Transverse colon (tissue), 4 donors: Measurements from ENCODE around the gene EHBP1L1. TPM values are rescaled to one million over a fixed set of nuclear protein-coding genes. Genes with fewer than 3 reads are reported as not detected.

ENCODE experiments used
- DNase-seq: peaks from one replicate; pipeline ENCODE4 v3.0.0-alpha.2; 2019
- H3K27ac ChIP-seq, 4 donors: fragments of 200-600 bp; sonication (generic); 2 replicates each; pipeline ENCODE4 v1.5.1; 2016 to 2018; ENCODE audit warnings: inconsistent platforms in 4 of 4
- H3K27me3 ChIP-seq: fragments of 200-600 bp; sonication (generic); 2 replicates; pipeline ENCODE4 v1.5.1; 2017; ENCODE audit warnings: inconsistent platforms
- H3K36me3 ChIP-seq, 4 donors: fragments of 200-600 bp; sonication (generic); 2 replicates each; pipeline ENCODE4 v1.5.1; 2017 to 2019; ENCODE audit warnings: inconsistent platforms in 4 of 4
- H3K4me1 ChIP-seq, 4 donors: fragments of 200-600 bp; sonication (generic); 2 replicates each; pipeline ENCODE4 v1.5.1; 2017 to 2020; ENCODE audit warnings: inconsistent platforms in 4 of 4
- H3K4me3 ChIP-seq, 4 donors: fragments of 200-600 bp; sonication (generic); 1 replicate in 1 of 4; 2 replicates in 3 of 4; pipeline versions ENCODE4 v1.5.1 to v1.6.1; 2017 to 2019; ENCODE audit warnings: inconsistent platforms in 4 of 4
- H3K9me3 ChIP-seq, 2 donors: fragments of 200-600 bp; sonication (generic); 2 replicates each; pipeline ENCODE4 v1.5.1; 2017 to 2019; ENCODE audit warnings: inconsistent platforms in 2 of 2
- EP300 ChIP-seq: sonication (generic); formaldehyde crosslinking; IDR thresholded peaks from one replicate; pipeline ENCODE4 v1.6.1; 2017; ENCODE audit warnings: antibody characterized with exemption, low read depth
- POLR2A ChIP-seq: fragments of 450-650 bp; IDR thresholded peaks from one replicate; pipeline ENCODE4 v1.6.1; 2016; ENCODE audit warnings: antibody characterized with exemption, mild to moderate bottlenecking, moderate library complexity
- POLR2AphosphoS5 ChIP-seq, 3 donors: sonication (generic); formaldehyde crosslinking; IDR thresholded peaks; one replicate each; pipeline ENCODE4 v1.6.1; 2016; ENCODE audit warnings: antibody characterized with exemption in 3 of 3
- WGBS, 2 donors: methylation state at CpG; one replicate each; pipeline ENCODE4 v1.1.5; 2018; ENCODE audit warnings: low coverage in 1 of 2; 5-methylcytosine and 5-hydroxymethylcytosine counted together
- in situ Hi-C, 4 donors: fragments of 200-750 bp; cut with MboI; loops; one replicate each; pipeline versions ENCODE4 v1.15.0 to v1.15.1; 2017; ENCODE audit warnings: low sequenced_read_pairs in 3 of 4, low pct_ligation_motif_present in 1 of 4, low pct_unique_long_range_greater_than_20kb in 1 of 4
- intact Hi-C: fragments of 100-400 bp; cut with DNase I; formaldehyde crosslinking; loops from one replicate; pipeline ENCODE4 v1.15.1; 2023; ENCODE audit warnings: low total_unique reads
- small RNA-seq, 4 donors: library from RNA; depleted of rRNA; stranded (forward); fragments of <200 nt; gene quantifications; one replicate each; pipeline ENCODE3, GENCODE V24; 2016
- total RNA-seq, 4 donors: library from RNA; depleted of rRNA; stranded (reverse); fragments of >200 nt; gene quantifications; one replicate each; pipeline ENCODE4 v1.1.0, GENCODE V29; 2016
- TF ChIP-seq, protein P1 (sequence below), 5 experiments: fragments of 200-600 bp in 3 of 5; fragments of 450-650 bp in 2 of 5; sonication (generic) in 3 of 5; IDR thresholded peaks; 1 replicate in 2 of 5; 2 replicates in 3 of 5; pipeline ENCODE4 v1.5.1; 2016 to 2017; ENCODE audit warnings: antibody characterized with exemption in 5 of 5, inconsistent platforms in 3 of 5, mild to moderate bottlenecking in 2 of 5, moderate library complexity in 1 of 5

Gene EHBP1L1
- total RNA-seq, 4 donors from 2014 or later = 90.2 to 215 (median 106) TPM

DNA sequence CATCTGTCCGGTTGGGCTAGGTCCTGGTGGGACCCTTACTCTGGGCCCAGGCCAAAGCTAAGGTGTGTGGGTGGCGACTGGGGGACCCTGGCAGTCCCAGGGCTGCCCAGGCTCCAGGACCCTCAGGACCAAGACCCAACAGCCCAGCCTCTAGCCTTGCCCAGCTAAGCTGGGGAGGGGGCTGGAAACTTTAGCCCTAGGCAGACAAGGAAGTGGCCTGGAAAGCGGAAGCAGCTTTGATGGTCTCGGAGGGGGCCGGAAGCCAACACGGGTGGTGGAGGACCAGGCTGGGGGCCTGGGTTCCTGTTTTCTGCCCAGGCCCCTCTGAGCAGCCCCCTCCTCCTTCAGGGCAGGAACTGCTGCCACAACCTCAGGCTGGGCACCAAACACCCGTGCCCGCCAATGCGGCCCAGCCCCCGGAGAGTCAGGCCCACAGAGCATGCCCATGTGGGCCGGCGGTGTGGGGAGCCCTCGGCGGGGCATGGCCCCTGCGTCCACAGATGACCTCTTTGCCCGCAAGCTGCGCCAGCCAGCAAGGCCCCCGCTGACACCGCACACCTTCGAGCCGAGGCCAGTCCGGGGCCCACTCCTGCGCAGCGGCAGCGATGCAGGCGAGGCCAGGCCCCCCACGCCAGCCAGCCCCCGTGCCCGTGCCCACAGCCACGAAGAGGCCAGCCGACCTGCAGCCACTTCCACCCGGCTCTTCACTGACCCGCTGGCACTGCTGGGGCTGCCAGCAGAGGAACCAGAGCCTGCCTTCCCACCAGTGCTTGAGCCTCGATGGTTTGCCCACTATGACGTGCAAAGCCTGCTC lies 64.8 kb downstream of the EHBP1L1 start:
- H3K9me3 ChIP-seq = no peaks in the 10 kb centered on the region
- WGBS, 2 donors = 54% methylated on average over 24 of the region's 35 CpGs; no CpG with 5 or more reads in 1 of the 2 donors
- TF ChIP-seq POLR2A (no peak), POLR2AphosphoS5 (IDR thresholded peaks at IDR 0.05) (no peak), EP300 (no peak)
- TF ChIP-seq, protein P1, sequence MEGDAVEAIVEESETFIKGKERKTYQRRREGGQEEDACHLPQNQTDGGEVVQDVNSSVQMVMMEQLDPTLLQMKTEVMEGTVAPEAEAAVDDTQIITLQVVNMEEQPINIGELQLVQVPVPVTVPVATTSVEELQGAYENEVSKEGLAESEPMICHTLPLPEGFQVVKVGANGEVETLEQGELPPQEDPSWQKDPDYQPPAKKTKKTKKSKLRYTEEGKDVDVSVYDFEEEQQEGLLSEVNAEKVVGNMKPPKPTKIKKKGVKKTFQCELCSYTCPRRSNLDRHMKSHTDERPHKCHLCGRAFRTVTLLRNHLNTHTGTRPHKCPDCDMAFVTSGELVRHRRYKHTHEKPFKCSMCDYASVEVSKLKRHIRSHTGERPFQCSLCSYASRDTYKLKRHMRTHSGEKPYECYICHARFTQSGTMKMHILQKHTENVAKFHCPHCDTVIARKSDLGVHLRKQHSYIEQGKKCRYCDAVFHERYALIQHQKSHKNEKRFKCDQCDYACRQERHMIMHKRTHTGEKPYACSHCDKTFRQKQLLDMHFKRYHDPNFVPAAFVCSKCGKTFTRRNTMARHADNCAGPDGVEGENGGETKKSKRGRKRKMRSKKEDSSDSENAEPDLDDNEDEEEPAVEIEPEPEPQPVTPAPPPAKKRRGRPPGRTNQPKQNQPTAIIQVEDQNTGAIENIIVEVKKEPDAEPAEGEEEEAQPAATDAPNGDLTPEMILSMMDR (IDR thresholded peaks at IDR 0.05) = no peak
- no peaks in the 10 kb centered on the region for H3K27me3 ChIP-seq
- in situ Hi-C loops (no loop called here), intact Hi-C loops (no loop called here)
- H3K36me3 ChIP-seq = peaks cover 0 to 9% (median 4%) of the 10 kb centered on the region in 4 donors
- H3K4me1 ChIP-seq = peaks cover 9 to 38% (median 32%) of the 10 kb centered on the region in 4 donors
- H3K4me3 ChIP-seq = peak overlapping the region in 2 of 4 donors; percentile 16 to 35
- peak; percentile 62 for DNase-seq
- peak overlapping the region; percentile 84 to 92 (median 88) for H3K27ac ChIP-seq

DNA sequence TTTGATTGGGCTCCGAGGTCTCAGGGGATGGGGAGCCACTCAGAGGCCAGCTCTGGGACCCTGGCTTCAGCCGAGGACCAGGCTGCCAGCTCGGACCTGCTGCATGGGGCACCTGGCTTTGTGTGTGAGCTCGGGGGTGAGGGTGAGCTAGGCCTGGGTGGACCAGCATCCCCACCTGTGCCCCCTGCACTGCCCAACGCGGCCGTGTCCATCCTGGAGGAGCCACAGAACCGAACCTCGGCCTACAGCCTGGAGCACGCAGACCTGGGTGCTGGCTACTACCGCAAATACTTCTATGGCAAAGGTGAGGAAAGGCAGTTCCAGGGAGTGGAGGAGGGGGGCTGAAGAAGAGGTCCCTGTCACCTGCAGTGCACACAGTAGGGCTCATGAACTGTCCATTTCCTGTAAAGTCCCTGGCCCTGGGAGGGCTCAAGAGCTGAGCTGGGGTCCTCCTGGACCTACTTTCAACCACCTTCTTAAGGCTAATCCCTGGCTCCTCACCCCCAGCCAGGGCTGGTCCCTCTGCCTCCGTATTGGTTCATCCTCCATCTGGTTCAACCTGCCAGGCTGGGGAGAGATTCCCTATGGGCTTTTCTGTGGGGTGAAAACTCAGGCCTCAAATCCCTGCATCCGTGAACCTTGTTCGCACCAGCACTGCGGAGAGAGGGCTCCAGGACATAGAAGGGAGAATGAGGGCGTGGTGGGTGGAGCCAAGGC lies 65.6 kb downstream of the EHBP1L1 start:
- 68% methylated on average over 16 of the region's 16 CpGs; no CpG with 5 or more reads in 1 of the 2 donors for WGBS, 2 donors
- H3K27me3 ChIP-seq = no peaks in the 10 kb centered on the region
- H3K27ac ChIP-seq = peak overlapping the region; percentile 84 to 92 (median 88)
- intact Hi-C loops (no loop called here), in situ Hi-C loops (no loop called here)
- TF ChIP-seq POLR2AphosphoS5 (IDR thresholded peaks at IDR 0.05) = no peak
- no peak for TF ChIP-seq EP300
- TF ChIP-seq POLR2A = no peak
- TF ChIP-seq, protein P1 (IDR thresholded peaks at IDR 0.05) = no peak
- peak overlapping the region in 2 of 4 donors; percentile 16 to 35 for H3K4me3 ChIP-seq
- H3K9me3 ChIP-seq = no peaks in the 10 kb centered on the region
- no peak for DNase-seq
- peaks cover 9 to 38% (median 32%) of the 10 kb centered on the region in 4 donors for H3K4me1 ChIP-seq
- H3K36me3 ChIP-seq = peaks cover 0 to 1% (median under 1%) of the 10 kb centered on the region in 4 donors

Small RNA genes within 50 kb of the gene (small RNA-seq; reads per million reads assigned to genes)
- gene AP001362.1 (0 reads per million in 4 donors), gene MIR4690 (0 to 0.42 (median 0) reads per million in 4 donors)

Other genes starting within 250 kb of the EHBP1L1 start
- 10 to 100 TPM; 29.1 to 50.9 (median 37.6) TPM for gene DPF2, start 242.2 kb upstream of the EHBP1L1 start, total RNA-seq
- gene TIGD3, start 221.3 kb upstream of the EHBP1L1 start, total RNA-seq = 1 to 10 TPM in 1 of 4 donors, under 1 TPM in 2, not detected in 1; 0.48 to 3.0 (median 0.75) TPM
- 1 to 10 TPM; 2.2 to 5.6 (median 5.2) TPM for gene SLC25A45, start 193.4 kb upstream of the EHBP1L1 start, total RNA-seq
- 100 to 1,000 TPM in 3 of 4 donors, 10 to 100 TPM in 1; 64.3 to 164 (median 128) TPM for gene FRMD8, start 189.4 kb upstream of the EHBP1L1 start, total RNA-seq
- 100 to 1,000 TPM; 370 to 782 (median 680) TPM for gene NEAT1, start 153.3 kb upstream of the EHBP1L1 start, total RNA-seq
- over 10,000 TPM; 17,948 to 48,028 (median 23,406) TPM for gene MALAT1, start 77.0 kb upstream of the EHBP1L1 start, total RNA-seq
- gene SCYL1, start 51.0 kb upstream of the EHBP1L1 start, total RNA-seq = 10 to 100 TPM; 41.0 to 78.4 (median 69.2) TPM
- 100 to 1,000 TPM in 2 of 4 donors, 10 to 100 TPM in 2; 48.7 to 467 (median 140) TPM for gene LTBP3, start 17.7 kb upstream of the EHBP1L1 start, total RNA-seq
- 10 to 100 TPM in 3 of 4 donors, 1 to 10 TPM in 1; 6.4 to 38.4 (median 27.9) TPM for gene ZNRD2, start 5.6 kb upstream of the EHBP1L1 start, total RNA-seq
- 100 to 1,000 TPM in 1 of 4 donors, 10 to 100 TPM in 3; 25.2 to 254 (median 51.6) TPM for gene FAM89B, start 3.5 kb upstream of the EHBP1L1 start, total RNA-seq
- 1 to 10 TPM in 1 of 4 donors, under 1 TPM in 1, not detected in 2; 0.27 to 1.6 TPM for gene KCNK7, start 19.7 kb downstream of the EHBP1L1 start, total RNA-seq
- 100 to 1,000 TPM in 2 of 4 donors, 10 to 100 TPM in 2; 82.3 to 211 (median 94.8) TPM for gene MAP3K11, start 38.2 kb downstream of the EHBP1L1 start, total RNA-seq
- 10 to 100 TPM; 56.4 to 89.0 (median 62.4) TPM for gene PCNX3, start 39.7 kb downstream of the EHBP1L1 start, total RNA-seq
- 100 to 1,000 TPM in 1 of 4 donors, 10 to 100 TPM in 3; 22.4 to 174 (median 30.9) TPM for gene SIPA1, start 62.0 kb downstream of the EHBP1L1 start, total RNA-seq
- gene RELA, start 86.9 kb downstream of the EHBP1L1 start, total RNA-seq = 10 to 100 TPM; 45.8 to 95.8 (median 58.4) TPM
- gene KAT5, start 136.2 kb downstream of the EHBP1L1 start, total RNA-seq = 100 to 1,000 TPM in 1 of 4 donors, 10 to 100 TPM in 3; 51.6 to 203 (median 74.1) TPM
- gene RNASEH2C, start 144.7 kb downstream of the EHBP1L1 start, total RNA-seq = 100 to 1,000 TPM in 2 of 4 donors, 10 to 100 TPM in 2; 70.2 to 231 (median 111) TPM
- 10 to 100 TPM; 24.9 to 33.7 (median 28.2) TPM for gene AP5B1, start 204.9 kb downstream of the EHBP1L1 start, total RNA-seq
- 10 to 100 TPM; 19.9 to 44.8 (median 33.8) TPM for gene OVOL1, start 211.0 kb downstream of the EHBP1L1 start, total RNA-seq